Gastroesophageal sphincter (tissue), 4 donors: ENCODE measurements around the gene UGGT1. TPM values are rescaled to one million over a fixed set of nuclear protein-coding genes. Genes with fewer than 3 reads are reported as not detected.

ENCODE experiments used
- ATAC-seq: fragments of 150-250 bp; one replicate; pipeline ENCODE4 v1.9.1; 2016; ENCODE audit warnings: mild to moderate bottlenecking, moderate library complexity
- H3K27ac ChIP-seq, 4 donors: fragments of 200-600 bp; sonication (generic) in 3 of 4; 1 replicate in 3 of 4; 2 replicates in 1 of 4; pipeline ENCODE4 v1.5.1; 2016 to 2019
- H3K27me3 ChIP-seq: fragments of 200-600 bp; sonication (generic); one replicate; pipeline ENCODE4 v1.5.1; 2019
- H3K36me3 ChIP-seq, 2 donors: fragments of 200-600 bp; sonication (generic); one replicate each; pipeline ENCODE4 v1.5.1; 2019; ENCODE audit warnings: control low read depth in 1 of 2
- H3K4me1 ChIP-seq, 3 donors: fragments of 200-600 bp; sonication (generic); 1 replicate in 2 of 3; 2 replicates in 1 of 3; pipeline ENCODE4 v1.5.1; 2016 to 2019; ENCODE audit warnings: control low read depth in 2 of 3
- H3K4me3 ChIP-seq, 2 donors: fragments of 200-600 bp; sonication (generic); one replicate each; pipeline ENCODE4 v1.5.1; 2019; ENCODE audit warnings: mild to moderate bottlenecking in 1 of 2, moderate library complexity in 1 of 2
- H3K9me3 ChIP-seq, 3 donors: fragments of 200-600 bp; sonication (generic); one replicate each; pipeline ENCODE4 v1.5.1; 2017 to 2019; ENCODE audit warnings: control low read depth in 2 of 3
- EP300 ChIP-seq: sonication (generic); formaldehyde crosslinking; IDR thresholded peaks from one replicate; pipeline ENCODE4 v1.6.1; 2017; ENCODE audit warnings: antibody characterized with exemption, mild to moderate bottlenecking
- POLR2A ChIP-seq, 2 donors: fragments of 450-650 bp; IDR thresholded peaks; one replicate each; pipeline ENCODE4 v1.6.1; 2017; ENCODE audit warnings: antibody characterized with exemption in 2 of 2, mild to moderate bottlenecking in 2 of 2, moderate library complexity in 1 of 2
- POLR2AphosphoS5 ChIP-seq: sonication (generic); formaldehyde crosslinking; IDR thresholded peaks from one replicate; pipeline ENCODE4 v1.6.1; 2017; ENCODE audit warnings: antibody characterized with exemption
- WGBS, 2 donors: methylation state at CpG; one replicate each; pipeline ENCODE4 v1.1.5; 2018; ENCODE audit warnings: low coverage in 1 of 2; 5-methylcytosine and 5-hydroxymethylcytosine counted together
- total RNA-seq, 4 donors: library from RNA; depleted of rRNA; stranded (reverse); fragments of >200 nt; gene quantifications; one replicate each; pipeline ENCODE4 v1.1.0, GENCODE V29; 2016
- TF ChIP-seq, protein P1 (sequence below), 4 experiments: fragments of 200-600 bp in 2 of 4; fragments of 450-650 bp in 2 of 4; sonication (generic) in 1 of 4; IDR thresholded peaks; one replicate each; pipeline ENCODE4 v1.5.1; 2017 to 2019; ENCODE audit warnings: antibody characterized with exemption in 4 of 4, mild to moderate bottlenecking in 2 of 4, moderate library complexity in 2 of 4

Gene UGGT1, protein sequence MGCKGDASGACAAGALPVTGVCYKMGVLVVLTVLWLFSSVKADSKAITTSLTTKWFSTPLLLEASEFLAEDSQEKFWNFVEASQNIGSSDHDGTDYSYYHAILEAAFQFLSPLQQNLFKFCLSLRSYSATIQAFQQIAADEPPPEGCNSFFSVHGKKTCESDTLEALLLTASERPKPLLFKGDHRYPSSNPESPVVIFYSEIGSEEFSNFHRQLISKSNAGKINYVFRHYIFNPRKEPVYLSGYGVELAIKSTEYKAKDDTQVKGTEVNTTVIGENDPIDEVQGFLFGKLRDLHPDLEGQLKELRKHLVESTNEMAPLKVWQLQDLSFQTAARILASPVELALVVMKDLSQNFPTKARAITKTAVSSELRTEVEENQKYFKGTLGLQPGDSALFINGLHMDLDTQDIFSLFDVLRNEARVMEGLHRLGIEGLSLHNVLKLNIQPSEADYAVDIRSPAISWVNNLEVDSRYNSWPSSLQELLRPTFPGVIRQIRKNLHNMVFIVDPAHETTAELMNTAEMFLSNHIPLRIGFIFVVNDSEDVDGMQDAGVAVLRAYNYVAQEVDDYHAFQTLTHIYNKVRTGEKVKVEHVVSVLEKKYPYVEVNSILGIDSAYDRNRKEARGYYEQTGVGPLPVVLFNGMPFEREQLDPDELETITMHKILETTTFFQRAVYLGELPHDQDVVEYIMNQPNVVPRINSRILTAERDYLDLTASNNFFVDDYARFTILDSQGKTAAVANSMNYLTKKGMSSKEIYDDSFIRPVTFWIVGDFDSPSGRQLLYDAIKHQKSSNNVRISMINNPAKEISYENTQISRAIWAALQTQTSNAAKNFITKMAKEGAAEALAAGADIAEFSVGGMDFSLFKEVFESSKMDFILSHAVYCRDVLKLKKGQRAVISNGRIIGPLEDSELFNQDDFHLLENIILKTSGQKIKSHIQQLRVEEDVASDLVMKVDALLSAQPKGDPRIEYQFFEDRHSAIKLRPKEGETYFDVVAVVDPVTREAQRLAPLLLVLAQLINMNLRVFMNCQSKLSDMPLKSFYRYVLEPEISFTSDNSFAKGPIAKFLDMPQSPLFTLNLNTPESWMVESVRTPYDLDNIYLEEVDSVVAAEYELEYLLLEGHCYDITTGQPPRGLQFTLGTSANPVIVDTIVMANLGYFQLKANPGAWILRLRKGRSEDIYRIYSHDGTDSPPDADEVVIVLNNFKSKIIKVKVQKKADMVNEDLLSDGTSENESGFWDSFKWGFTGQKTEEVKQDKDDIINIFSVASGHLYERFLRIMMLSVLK (N-terminal part only)
- 10 to 100 TPM; 35.5 to 55.4 (median 43.4) TPM for total RNA-seq

DNA sequence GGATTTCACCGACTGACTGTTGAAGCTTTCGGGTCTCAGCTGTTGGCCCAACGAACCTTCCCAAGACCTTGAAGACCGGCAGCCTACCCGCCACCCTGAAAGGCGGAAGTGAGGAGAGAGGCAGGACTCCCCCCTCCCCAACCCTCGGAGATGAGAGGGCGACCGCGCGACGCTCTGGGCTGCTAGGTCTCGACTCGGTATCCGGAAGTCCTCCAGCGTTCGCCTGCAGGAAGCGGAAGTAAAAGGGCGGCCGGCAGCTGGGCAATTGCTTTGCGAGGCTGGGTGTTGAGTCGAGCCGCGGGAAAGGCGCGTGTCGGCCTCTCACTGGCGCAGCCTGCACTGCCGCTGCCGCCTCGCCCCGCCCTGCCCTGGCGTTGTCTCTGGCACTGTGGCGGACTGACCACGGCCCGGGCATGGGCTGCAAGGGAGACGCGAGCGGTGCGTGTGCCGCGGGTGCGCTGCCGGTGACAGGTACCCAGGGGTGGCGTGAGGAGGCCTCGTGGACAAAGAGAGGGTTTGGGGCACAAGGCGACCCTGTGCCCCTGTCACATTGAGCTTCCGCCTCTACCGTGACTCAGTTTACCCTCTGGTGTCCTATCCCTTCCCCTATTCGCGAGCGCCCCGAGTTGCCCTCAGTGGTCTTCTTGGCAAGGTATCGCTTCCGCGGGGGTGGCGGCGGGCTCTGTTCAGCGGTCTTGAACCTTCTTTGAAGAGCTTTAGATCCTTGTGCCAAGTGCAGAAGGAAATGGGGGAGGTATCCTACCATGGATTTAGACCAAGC is at the start of gene UGGT1:
TSS of gene UGGT1 (plus strand) at position 256 of the 781 bp plus-strand sequence. CDS start at position 414, 158 bp downstream.
- WGBS, 2 donors = 0% methylated on average over 3 to 17 of the region's 59 CpGs
- peak within 1 kb of the TSS; percentile 64 to 93 for H3K4me3 ChIP-seq
- H3K27ac ChIP-seq = peak within 1 kb of the TSS; percentile 75 to 88 (median 81)
- no peaks in the 10 kb centered on the region for H3K9me3 ChIP-seq
- TF ChIP-seq POLR2AphosphoS5 (peak; percentile 98), POLR2A (IDR thresholded peaks at IDR 0.05) (peak; percentile 79 to 93), EP300 (no peak)
- TF ChIP-seq, protein P1, sequence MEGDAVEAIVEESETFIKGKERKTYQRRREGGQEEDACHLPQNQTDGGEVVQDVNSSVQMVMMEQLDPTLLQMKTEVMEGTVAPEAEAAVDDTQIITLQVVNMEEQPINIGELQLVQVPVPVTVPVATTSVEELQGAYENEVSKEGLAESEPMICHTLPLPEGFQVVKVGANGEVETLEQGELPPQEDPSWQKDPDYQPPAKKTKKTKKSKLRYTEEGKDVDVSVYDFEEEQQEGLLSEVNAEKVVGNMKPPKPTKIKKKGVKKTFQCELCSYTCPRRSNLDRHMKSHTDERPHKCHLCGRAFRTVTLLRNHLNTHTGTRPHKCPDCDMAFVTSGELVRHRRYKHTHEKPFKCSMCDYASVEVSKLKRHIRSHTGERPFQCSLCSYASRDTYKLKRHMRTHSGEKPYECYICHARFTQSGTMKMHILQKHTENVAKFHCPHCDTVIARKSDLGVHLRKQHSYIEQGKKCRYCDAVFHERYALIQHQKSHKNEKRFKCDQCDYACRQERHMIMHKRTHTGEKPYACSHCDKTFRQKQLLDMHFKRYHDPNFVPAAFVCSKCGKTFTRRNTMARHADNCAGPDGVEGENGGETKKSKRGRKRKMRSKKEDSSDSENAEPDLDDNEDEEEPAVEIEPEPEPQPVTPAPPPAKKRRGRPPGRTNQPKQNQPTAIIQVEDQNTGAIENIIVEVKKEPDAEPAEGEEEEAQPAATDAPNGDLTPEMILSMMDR (IDR thresholded peaks at IDR 0.05) = peak in 2 of 4 experiments; percentile 3 to 24
- H3K36me3 ChIP-seq = peaks cover 0 to 7% of the 10 kb centered on the region in 2 donors
- peaks cover 0 to 32% (median 5%) of the 10 kb centered on the region in 3 donors for H3K4me1 ChIP-seq
- peak; percentile 100 for ATAC-seq
- no peaks in the 10 kb centered on the region for H3K27me3 ChIP-seq

DNA sequence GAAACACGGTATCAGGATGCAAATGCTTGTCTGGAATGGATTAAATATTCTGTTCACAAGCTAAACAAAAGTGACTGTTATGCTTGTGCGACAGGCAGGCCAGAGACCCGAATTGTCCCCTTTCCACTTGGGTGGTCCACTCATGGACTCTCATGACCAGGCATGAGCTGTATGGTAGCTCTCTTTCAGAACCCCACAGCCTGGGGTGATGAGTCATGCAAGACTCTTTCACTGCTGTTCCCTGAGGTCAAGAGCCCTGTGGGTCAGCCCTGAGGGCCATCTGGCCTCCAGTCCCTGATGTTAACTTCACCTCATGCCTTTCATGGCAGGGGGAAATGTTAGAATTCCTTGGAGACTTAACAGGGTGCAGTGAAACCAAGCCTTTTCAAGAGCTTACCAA is 49.4 kb upstream of the UGGT1 start:
- no peak for ATAC-seq
- TF ChIP-seq, protein P1 (IDR thresholded peaks at IDR 0.05) = no peak
- TF ChIP-seq POLR2AphosphoS5 (no peak), POLR2A (IDR thresholded peaks at IDR 0.05) (no peak), EP300 (no peak)
- 61 to 73% methylated on average over 2 to 3 of the region's 3 CpGs for WGBS, 2 donors
- Histone ChIP-seq H3K36me3 (no peaks in the 10 kb centered on the region), H3K4me1 (no peaks in the 10 kb centered on the region), H3K9me3 (peaks cover 0 to 44% (median 0%) of the 10 kb centered on the region in 3 donors), H3K27ac (no peak overlapping the region), H3K4me3 (no peak overlapping the region), H3K27me3 (no peaks in the 10 kb centered on the region)

DNA sequence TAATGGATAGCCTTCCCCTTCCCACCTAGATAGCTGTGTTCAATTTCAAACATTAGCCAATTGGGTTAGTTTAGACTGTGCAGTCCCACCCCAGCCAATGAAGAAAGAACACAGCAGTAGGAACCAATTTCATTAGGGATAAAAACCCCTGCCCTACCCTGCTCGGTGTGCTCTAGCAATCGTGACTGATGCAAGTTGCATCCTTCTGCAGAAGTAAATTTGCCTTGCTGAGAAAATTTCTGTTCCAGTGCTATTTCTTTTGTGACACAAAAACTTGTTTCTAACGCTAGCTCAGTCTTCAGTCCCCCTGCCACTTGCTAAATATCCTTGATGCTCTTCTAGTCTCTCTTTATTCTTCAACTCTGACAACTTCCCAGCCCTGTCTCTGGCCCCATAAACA is 48.0 kb upstream of the UGGT1 start:
- 87 to 96% methylated on average over 3 of the region's 3 CpGs for WGBS, 2 donors
- TF ChIP-seq EP300 (no peak), POLR2AphosphoS5 (no peak), POLR2A (IDR thresholded peaks at IDR 0.05) (no peak)
- TF ChIP-seq, protein P1 (IDR thresholded peaks at IDR 0.05) = no peak
- no peak for ATAC-seq

DNA sequence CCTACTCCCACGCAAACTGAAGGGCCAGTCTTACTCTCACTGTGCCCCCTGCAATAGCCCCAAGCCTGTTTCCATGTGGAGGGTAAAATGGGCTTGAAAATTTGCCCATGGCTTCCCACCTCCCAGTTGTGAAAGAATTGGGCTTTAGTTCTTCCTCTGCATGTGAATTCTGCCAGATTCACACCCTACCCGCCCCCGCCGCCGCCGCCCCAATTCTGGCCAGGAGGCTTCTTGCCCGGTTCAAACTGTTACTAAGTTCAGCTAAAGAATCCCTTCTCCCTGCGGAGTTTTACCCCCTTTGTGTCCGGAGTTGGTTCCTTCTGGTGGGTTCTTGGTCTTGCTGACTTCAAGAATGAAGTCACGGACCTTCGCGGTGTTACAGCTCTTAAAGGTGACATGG is 37.7 kb upstream of the UGGT1 start:
- Histone ChIP-seq H3K4me3 (no peak overlapping the region), H3K27me3 (peaks cover 19% of the 10 kb centered on the region), H3K27ac (no peak overlapping the region), H3K9me3 (peaks cover 0 to 14% (median 0%) of the 10 kb centered on the region in 3 donors), H3K4me1 (no peaks in the 10 kb centered on the region), H3K36me3 (no peaks in the 10 kb centered on the region)
- TF ChIP-seq POLR2AphosphoS5 = no peak
- TF ChIP-seq EP300 = no peak
- TF ChIP-seq, protein P1 (IDR thresholded peaks at IDR 0.05) = no peak
- no peak for TF ChIP-seq POLR2A (IDR thresholded peaks at IDR 0.05)
- no peak for ATAC-seq
- WGBS, 2 donors = 97 to 100% methylated on average over 3 to 5 of the region's 12 CpGs

More for the DNA sequence above, 48.0 kb upstream of the UGGT1 start:
- no peak overlapping the region for H3K27ac ChIP-seq
- H3K4me3 ChIP-seq = no peak overlapping the region
- peaks cover 0 to 33% (median 0%) of the 10 kb centered on the region in 3 donors for H3K9me3 ChIP-seq
- H3K4me1 ChIP-seq = no peaks in the 10 kb centered on the region
- no peaks in the 10 kb centered on the region for H3K36me3 ChIP-seq
- H3K27me3 ChIP-seq = no peaks in the 10 kb centered on the region
